ENCODE data around the gene LRRC25. TPM values are rescaled to one million over a fixed set of nuclear protein-coding genes. Genes with fewer than 3 reads are reported as not detected.
"Not testable (repeated sequence)": the region's sequence is repeated elsewhere in the genome, so short reads cannot be mapped to it uniquely, and the experiment has no call there.

LRRC25 gene
- total RNA-seq, 1 donor from 2014 or later: 0.08 TPM

- DNase-seq (ENCODE audit: low read depth): no peak
- no peak overlapping the region for H3K4me3 ChIP-seq (ENCODE audit: low read depth, low read length)
- TF ChIP-seq CTCF (IDR thresholded peaks at IDR 0.05; ENCODE audit: insufficient read depth, low read length, poor library complexity, severe bottlenecking): no peak
- peaks cover 2% of the 10 kb centered on the region for H3K27me3 ChIP-seq (ENCODE audit: control insufficient read depth, insufficient read depth, low read length)
- H3K36me3 ChIP-seq (ENCODE audit: control insufficient read depth, insufficient read depth, low read length): no peaks in the 10 kb centered on the region
Measured at GRCh38 chr19:18415178-18415867, 17.9 kb upstream of the LRRC25 start.

- H3K27me3 ChIP-seq (ENCODE audit: control insufficient read depth, insufficient read depth, low read length): peaks cover 2% of the 10 kb centered on the region
- no peaks in the 10 kb centered on the region for H3K36me3 ChIP-seq (ENCODE audit: control insufficient read depth, insufficient read depth, low read length)
- TF ChIP-seq CTCF (IDR thresholded peaks at IDR 0.05; ENCODE audit: insufficient read depth, low read length, poor library complexity, severe bottlenecking): no peak
- DNase-seq (ENCODE audit: low read depth): no peak
- H3K4me3 ChIP-seq (ENCODE audit: low read depth, low read length): no peak overlapping the region
Measured at GRCh38 chr19:18414504-18415177, 17.2 kb upstream of the LRRC25 start.

GRCh38 chr19:18412610-18413239 is 15.3 kb upstream of the LRRC25 start:
- Histone ChIP-seq H3K36me3 (ENCODE audit: control insufficient read depth, insufficient read depth, low read length) (no peaks in the 10 kb centered on the region), H3K4me3 (ENCODE audit: low read depth, low read length) (no peak overlapping the region), H3K27me3 (ENCODE audit: control insufficient read depth, insufficient read depth, low read length) (peaks cover 2% of the 10 kb centered on the region)
- no peak for DNase-seq (ENCODE audit: low read depth)
- no peak for TF ChIP-seq CTCF (IDR thresholded peaks at IDR 0.05; ENCODE audit: insufficient read depth, low read length, poor library complexity, severe bottlenecking)

GRCh38 chr19:18408053-18408476 is 10.6 kb upstream of the LRRC25 start:
- peak; percentile 88 for DNase-seq (ENCODE audit: low read depth)
- TF ChIP-seq CTCF (IDR thresholded peaks at IDR 0.05; ENCODE audit: insufficient read depth, low read length, poor library complexity, severe bottlenecking): peak; percentile 54
- Histone ChIP-seq H3K4me3 (ENCODE audit: low read depth, low read length) (no peak overlapping the region), H3K27me3 (ENCODE audit: control insufficient read depth, insufficient read depth, low read length) (peaks cover 2% of the 10 kb centered on the region), H3K36me3 (ENCODE audit: control insufficient read depth, insufficient read depth, low read length) (no peaks in the 10 kb centered on the region)

GRCh38 chr19:18406749-18407148 is 9.3 kb upstream of the LRRC25 start:
- Histone ChIP-seq H3K4me3 (ENCODE audit: low read depth, low read length) (no peak overlapping the region), H3K36me3 (ENCODE audit: control insufficient read depth, insufficient read depth, low read length) (no peaks in the 10 kb centered on the region), H3K27me3 (ENCODE audit: control insufficient read depth, insufficient read depth, low read length) (no peaks in the 10 kb centered on the region)
- DNase-seq (ENCODE audit: low read depth): no peak
- no peak for TF ChIP-seq CTCF (IDR thresholded peaks at IDR 0.05; ENCODE audit: insufficient read depth, low read length, poor library complexity, severe bottlenecking)

DNA sequence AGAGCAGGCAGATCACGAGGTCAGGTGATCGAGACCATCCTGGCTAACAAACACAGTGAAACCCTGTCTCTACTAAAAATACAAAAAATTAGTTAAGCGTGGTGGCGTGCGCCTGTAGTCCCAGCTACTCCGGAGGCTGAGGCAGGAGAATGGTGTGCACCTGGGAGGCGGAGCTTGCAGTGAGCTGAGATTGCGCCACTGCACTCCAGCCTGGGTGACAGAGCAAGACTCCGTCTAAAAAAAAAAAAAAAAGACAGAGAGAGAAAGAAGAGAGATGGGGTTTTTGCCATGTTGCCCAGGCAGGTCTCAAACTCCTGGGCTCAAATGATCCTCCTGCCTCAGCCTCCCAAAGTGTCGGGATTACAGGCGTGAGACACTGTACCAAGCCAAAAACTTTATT is 8.3 kb upstream of the LRRC25 start:
- not testable (repeated sequence) for H3K27me3 ChIP-seq (ENCODE audit: control insufficient read depth, insufficient read depth, low read length); H3K36me3 ChIP-seq (ENCODE audit: control insufficient read depth, insufficient read depth, low read length); DNase-seq (ENCODE audit: low read depth); H3K4me3 ChIP-seq (ENCODE audit: low read depth, low read length)

- H3K27me3 ChIP-seq (ENCODE audit: control insufficient read depth, insufficient read depth, low read length); DNase-seq (ENCODE audit: low read depth); H3K36me3 ChIP-seq (ENCODE audit: control insufficient read depth, insufficient read depth, low read length); H3K4me3 ChIP-seq (ENCODE audit: low read depth, low read length): not testable (repeated sequence)
Measured at GRCh38 chr19:18402455-18403248, 5.2 kb upstream of the LRRC25 start.

All from kidney epithelial cell (primary cell).